Heart left ventricle (tissue), 16 donors: ENCODE results near the gene ARHGAP44. TPM values are rescaled to one million over a fixed set of nuclear protein-coding genes. Genes with fewer than 3 reads are reported as not detected.

ENCODE experiments used
- ATAC-seq, 4 donors: fragments of 200-7000 bp; cut with Tn5 transposase; one replicate each; pipeline ENCODE4 v1.9.1; 2020 to 2022; ENCODE audit warnings: moderate library complexity in 4 of 4, mild to moderate bottlenecking in 3 of 4, moderate number of reproducible peaks in 1 of 4
- DNase-seq, 5 donors: peaks; one replicate each; pipeline ENCODE4 v3.0.0-alpha.2; 2020
- H3K27ac ChIP-seq, 12 donors: fragments of 200-600 bp; sonication (generic) in 4 of 12; one replicate each; pipeline versions ENCODE4 v1.5.0 to v1.8.0; 2016 to 2022; ENCODE audit warnings: mild to moderate bottlenecking in 2 of 12
- H3K27me3 ChIP-seq, 9 donors: fragments of 200-600 bp; sonication (generic) in 2 of 9; one replicate each; pipeline versions ENCODE4 v1.5.1 to v1.8.0; 2016 to 2022; ENCODE audit warnings: mild to moderate bottlenecking in 3 of 9
- H3K36me3 ChIP-seq, 9 donors: fragments of 200-600 bp; sonication (generic) in 2 of 9; one replicate each; pipeline versions ENCODE4 v1.5.0 to v1.8.0; 2018 to 2022; ENCODE audit warnings: mild to moderate bottlenecking in 2 of 9
- H3K4me1 ChIP-seq, 12 donors: fragments of 200-600 bp; sonication (generic) in 4 of 12; one replicate each; pipeline versions ENCODE4 v1.5.0 to v1.8.0; 2016 to 2022; ENCODE audit warnings: mild to moderate bottlenecking in 3 of 12
- H3K4me3 ChIP-seq, 12 donors: fragments of 200-600 bp; sonication (generic) in 4 of 12; one replicate each; pipeline versions ENCODE4 v1.5.0 to v1.8.0; 2017 to 2022; ENCODE audit warnings: mild to moderate bottlenecking in 9 of 12, moderate library complexity in 4 of 12
- H3K9me3 ChIP-seq, 12 donors: fragments of 200-600 bp; sonication (generic) in 4 of 12; one replicate each; pipeline versions ENCODE4 v1.5.0 to v1.8.0; 2016 to 2022; ENCODE audit warnings: mild to moderate bottlenecking in 1 of 12
- CTCF ChIP-seq, 12 donors: fragments of 200-600 bp; sonication (generic) in 4 of 12; IDR thresholded peaks; one replicate each; pipeline versions ENCODE4 v1.5.0 to v1.8.0; 2018 to 2022; ENCODE audit warnings: antibody characterized with exemption in 12 of 12, mild to moderate bottlenecking in 5 of 12
- POLR2A ChIP-seq, 2 donors: fragments of 450-650 bp; IDR thresholded peaks; one replicate each; pipeline ENCODE4 v1.6.1; 2017; ENCODE audit warnings: antibody characterized with exemption in 2 of 2, mild to moderate bottlenecking in 2 of 2, moderate library complexity in 2 of 2
- WGBS, 4 donors: extraction: QIAGEN DNeasy Blood & Tissue Kit in 2 of 4; methylation state at CpG; one replicate each; pipeline versions ENCODE4 v1.1.5 to v1.1.7; 2013 to 2018; 5-methylcytosine and 5-hydroxymethylcytosine counted together
- intact Hi-C, 10 donors: fragments of 100-400 bp; cut with DNase I; formaldehyde crosslinking; loops; one replicate each; pipeline versions ENCODE4 v1.11.1 to v1.14.2; 2022
- polyA plus RNA-seq, 2 donors: library from polyadenylated mRNA; stranded (reverse); fragments of 200-250 nt; gene quantifications; one replicate each; pipeline ENCODE4 v1.2.3, GENCODE V29; 2013
- total RNA-seq, 9 donors: library from RNA; depleted of rRNA in 2 of 9; stranded (reverse); fragments of >200 nt in 2 of 9; fragmentation: NEBNext Ultra II Directional in 3 of 9; extraction: Animal tissue kit (Norgen Biotek cat#: 25700) in 3 of 9; gene quantifications; one replicate each; pipeline versions ENCODE4 v1.1.0 to v1.2.4, GENCODE V29; 2016 to 2023
- donor health status: ischemic (EF 13 %, LVEDD 7.1; RV severe dilation, severe dysfunction).
- donor health status: healthy with polysubstance abuse.
- donor health status: DM: no; HTN: yes; CAD: no.
- donor health status: DM: no; HTN: no; CAD: no.
- donor health status: ischemic (EF 25% LVEDD 6.9; RV normal size, moderate dysfunction).
- donor health status: ischemic (EF 25% LVEDD 5.7; RV mildly dilated, moderate dysfunction).
- donor health status: healthy.
- donor health status: DM: yes; HTN: yes; CAD: no.
- donor health status: ischemic (EF 35%, LVEDD 5.7; RV mildly dilated, moderate dysfunction).
- donor health status: nonischemic (EF 11% LVEDD 7.7; RV severe dilation, severe dysfunction).
- donor health status: DM: yes; HTN: yes; CAD: no.
- donor health status: PGD.
- donor health status: ischemic (EF 29% LVEDD 5.4; RV normal size, mild dysfunction).
- donor health status: nonischemic (EF 23%, LVEDD 6.1; RV moderate dilation, normal function).

ARHGAP44 gene
- total and polyA plus RNA-seq, 11 donors = 4.3 to 15.7 (median 8.6) TPM

GRCh38 chr17:12773153-12773552, 16.1 kb upstream of the ARHGAP44 start:
- Histone ChIP-seq H3K4me1 (no peaks in the 10 kb centered on the region), H3K9me3 (no peaks in the 10 kb centered on the region), H3K27ac (no peak overlapping the region), H3K4me3 (no peak overlapping the region), H3K27me3 (no peaks in the 10 kb centered on the region), H3K36me3 (no peaks in the 10 kb centered on the region)
- 70 to 87% (median 75%) methylated on average over 1 of the region's 1 CpG for WGBS, 4 donors
- ATAC-seq (no peak), DNase-seq (no peak)
- TF ChIP-seq POLR2A (IDR thresholded peaks at IDR 0.05) = no peak
- no peak for TF ChIP-seq CTCF (IDR thresholded peaks at IDR 0.05)
- intact Hi-C loops = loop anchor here in 1 of 10 donors (10.0 kb wide), 1 partner anchor 212 kb away; no protein-coding TSS in a partner anchor

GRCh38 chr17:12789075-12789480, 220 bp upstream of the ARHGAP44 start:
- ATAC-seq = no peak
- Histone ChIP-seq H3K36me3 (no peaks in the 10 kb centered on the region), H3K27ac (peak overlapping the region in 8 of 12 donors; percentile 20 to 78 (median 64))

GRCh38 chr17:12790249-12791106, 1.2 kb downstream of the ARHGAP44 start:
- intact Hi-C loops = loop anchor here in 1 of 10 donors (10.0 kb wide), 1 partner anchor 134 kb away; no protein-coding TSS in a partner anchor
- peak in 1 of 4 donors; percentile 10 for ATAC-seq
- no peaks in the 10 kb centered on the region for H3K9me3 ChIP-seq
- H3K4me3 ChIP-seq = peak overlapping the region; percentile 63 to 92 (median 74)
- no peaks in the 10 kb centered on the region for H3K36me3 ChIP-seq
- H3K27me3 ChIP-seq = peaks cover 0 to 13% (median 0%) of the 10 kb centered on the region in 9 donors
- 20 to 29% (median 26%) methylated on average over 24 to 27 of the region's 27 CpGs for WGBS, 4 donors
- TF ChIP-seq CTCF (IDR thresholded peaks at IDR 0.05) (no peak), POLR2A (IDR thresholded peaks at IDR 0.05) (no peak)
- H3K4me1 ChIP-seq = peaks cover 0 to 13% (median 2%) of the 10 kb centered on the region in 12 donors
- DNase-seq = no peak
- H3K27ac ChIP-seq = peak overlapping the region in 3 of 12 donors; percentile 30 to 68 (median 40)

More at GRCh38 chr17:12789075-12789480, 220 bp upstream of the ARHGAP44 start:
- WGBS, 4 donors = 0 to 2% (median 1%) methylated on average over 14 to 16 of the region's 16 CpGs
- TF ChIP-seq POLR2A (IDR thresholded peaks at IDR 0.05) = no peak
- TF ChIP-seq CTCF (IDR thresholded peaks at IDR 0.05) = no peak
- peaks cover 0 to 9% (median 2%) of the 10 kb centered on the region in 12 donors for H3K4me1 ChIP-seq
- H3K9me3 ChIP-seq = no peaks in the 10 kb centered on the region
- intact Hi-C loops = loop anchor here in 1 of 10 donors (10.0 kb wide), 1 partner anchor 206 kb away; no protein-coding TSS in a partner anchor
- H3K27me3 ChIP-seq = peaks cover 0 to 13% (median 0%) of the 10 kb centered on the region in 9 donors
- H3K4me3 ChIP-seq = peak overlapping the region; percentile 63 to 92 (median 74)
- no peak for DNase-seq

GRCh38 chr17:12794919-12795532, 5.7 kb downstream of the ARHGAP44 start:
- WGBS, 4 donors = 59 to 63% (median 61%) methylated on average over 6 of the region's 6 CpGs
- no peak for TF ChIP-seq CTCF (IDR thresholded peaks at IDR 0.05)
- no peak for TF ChIP-seq POLR2A (IDR thresholded peaks at IDR 0.05)
- H3K27ac ChIP-seq = peak overlapping the region in 1 of 12 donors; percentile 26
- H3K4me1 ChIP-seq = peaks cover 0 to 10% (median under 1%) of the 10 kb centered on the region in 12 donors
- no peak for ATAC-seq
- no peaks in the 10 kb centered on the region for H3K36me3 ChIP-seq
- H3K27me3 ChIP-seq = peaks cover 0 to 5% (median 0%) of the 10 kb centered on the region in 9 donors
- no peak for DNase-seq
- peaks cover 0 to 17% (median 0%) of the 10 kb centered on the region in 12 donors for H3K9me3 ChIP-seq
- no peak overlapping the region for H3K4me3 ChIP-seq
- intact Hi-C loops = loop anchor here in 1 of 10 donors (10.0 kb wide), 1 partner anchor 130 kb away; no protein-coding TSS in a partner anchor
